NCI-H446 (cell line): ENCODE measurements around the gene SRR.

ENCODE experiments used
- DNase-seq, 2 experiments: peaks; one replicate each; lab custom pipeline; 2025; lab: John Stamatoyannopoulos, UW

The SRR gene

DNA sequence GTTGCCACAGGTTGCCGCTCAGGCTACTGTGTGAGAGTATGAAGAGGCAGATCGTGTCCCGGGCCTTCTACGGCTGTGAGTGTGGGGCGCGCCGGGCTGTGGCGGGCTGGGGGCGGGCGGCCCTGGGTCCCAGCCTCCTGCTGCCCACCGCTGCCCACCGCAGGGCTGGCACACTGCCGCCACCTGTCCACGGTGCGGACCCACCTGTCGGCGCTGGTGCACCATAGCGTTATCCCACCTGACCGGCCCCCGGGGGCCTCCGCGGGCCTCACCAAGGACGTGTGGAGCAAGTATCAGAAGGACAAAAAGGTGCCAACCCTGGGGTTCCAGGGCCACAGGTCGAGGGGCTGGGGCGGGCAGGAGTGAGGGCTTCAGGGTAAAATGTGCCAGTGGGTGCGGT, 68.4 kb downstream of the SRR start:
- no peak for DNase-seq

DNA sequence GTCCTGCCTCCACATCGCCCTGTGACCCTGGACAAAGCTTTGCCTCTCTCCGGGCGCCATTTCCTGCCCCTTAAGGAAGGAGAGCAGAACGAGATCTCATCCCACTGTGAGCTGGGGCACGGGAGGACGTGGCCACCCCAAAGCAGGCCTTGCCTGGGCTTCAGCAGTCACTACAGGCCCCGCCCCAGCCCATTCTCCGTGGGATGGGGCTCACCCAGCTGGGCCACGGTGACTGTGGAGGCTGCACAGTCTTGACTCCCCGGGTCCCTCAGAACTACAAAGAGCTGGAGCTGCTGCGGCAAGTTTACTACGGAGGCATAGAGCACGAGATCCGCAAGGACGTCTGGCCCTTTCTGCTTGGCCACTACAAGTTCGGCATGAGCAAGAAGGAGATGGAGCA, 68.9 kb downstream of the SRR start:
- no peak for DNase-seq

DNA sequence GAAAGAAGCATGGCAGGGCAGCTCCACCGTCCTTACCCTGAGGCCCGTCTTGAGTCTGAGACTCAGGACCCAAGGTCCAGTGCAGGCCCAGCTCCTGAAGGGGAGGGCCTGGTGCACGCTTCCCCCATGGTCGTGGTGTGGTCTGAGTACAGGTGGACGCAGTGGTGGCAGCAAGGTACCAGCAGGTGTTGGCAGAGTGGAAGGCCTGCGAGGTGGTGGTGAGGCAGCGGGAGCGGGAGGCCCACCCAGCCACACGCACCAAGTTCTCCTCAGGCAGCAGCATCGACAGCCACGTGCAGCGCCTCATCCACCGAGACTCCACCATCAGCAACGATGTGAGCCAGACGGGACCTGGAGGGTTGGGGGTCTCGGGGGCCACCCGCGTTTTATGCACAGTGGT, 69.4 kb downstream of the SRR start:
- DNase-seq: no peak
